Effector CD4-positive, alpha-beta T cell (primary cell): Measurements from ENCODE around the gene DCAF17.

Experiments used
- DNase-seq: peaks from one replicate; pipeline ENCODE4 v3.0.0-alpha.2; 2020
- total RNA-seq: gene quantifications from one replicate; lab custom pipeline; 2026; lab: John Stamatoyannopoulos, UW

The DCAF17 gene
- total RNA-seq: 34.9 reads per million, percentile 60 among the genes with 10 or more reads in this experiment

GRCh38 chr2:171434013-171434989 is at the start of gene DCAF17:
TSS of gene DCAF17 (plus strand) at chr2:171434226. CDS start at chr2:171434578, 352 bp downstream.
- DNase-seq: peak; percentile 92

GRCh38 chr2:171386627-171387026 is 47.4 kb upstream of the DCAF17 start:
- DNase-seq: no peak

GRCh38 chr2:171387052-171387451 is 47.0 kb upstream of the DCAF17 start:
- no peak for DNase-seq

- DNase-seq: no peak
These were observed 44.7 kb upstream of the DCAF17 start for GRCh38 chr2:171389325-171389724.

DNA sequence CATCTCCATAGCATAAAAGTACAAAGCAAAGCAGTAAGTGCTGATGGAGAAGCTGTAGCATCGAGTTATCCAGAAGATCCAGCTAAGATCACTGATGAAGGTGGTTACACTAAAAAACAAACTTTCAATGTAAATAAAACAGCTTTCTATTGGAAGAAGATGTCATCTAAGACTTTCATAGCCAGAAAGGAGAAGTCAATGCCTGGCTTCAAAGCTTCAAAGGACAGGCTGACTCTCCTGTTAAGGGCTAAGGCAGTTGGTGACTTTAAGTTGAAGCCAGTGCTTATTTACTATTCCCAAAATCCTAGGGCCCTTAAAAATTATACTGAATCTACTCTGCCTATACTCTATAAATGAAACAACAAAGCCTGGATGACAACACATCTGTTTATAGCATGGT is 44.2 kb upstream of the DCAF17 start:
- no peak for DNase-seq

- no peak for DNase-seq
These were observed 43.0 kb upstream of the DCAF17 start for GRCh38 chr2:171390941-171391516.

DNA sequence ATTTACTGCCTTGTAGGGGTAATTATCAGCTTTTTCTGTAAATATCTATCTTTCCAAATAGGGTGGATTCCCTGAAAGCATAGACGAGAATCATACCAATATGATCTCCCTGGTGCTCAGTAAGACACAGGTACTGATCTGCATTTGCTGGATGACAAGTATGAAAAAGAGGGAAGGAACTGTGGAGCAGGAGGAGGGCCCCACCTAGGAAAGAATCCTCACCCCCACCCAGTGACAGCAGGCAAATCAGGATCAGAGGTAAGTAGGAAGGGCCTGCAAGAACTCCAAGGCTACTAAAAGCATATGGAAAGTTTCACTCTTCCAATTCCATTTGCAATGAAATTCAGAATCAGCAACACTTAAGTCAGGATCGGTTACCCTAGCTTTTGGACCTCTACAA is 42.5 kb upstream of the DCAF17 start:
- DNase-seq: no peak

DNA sequence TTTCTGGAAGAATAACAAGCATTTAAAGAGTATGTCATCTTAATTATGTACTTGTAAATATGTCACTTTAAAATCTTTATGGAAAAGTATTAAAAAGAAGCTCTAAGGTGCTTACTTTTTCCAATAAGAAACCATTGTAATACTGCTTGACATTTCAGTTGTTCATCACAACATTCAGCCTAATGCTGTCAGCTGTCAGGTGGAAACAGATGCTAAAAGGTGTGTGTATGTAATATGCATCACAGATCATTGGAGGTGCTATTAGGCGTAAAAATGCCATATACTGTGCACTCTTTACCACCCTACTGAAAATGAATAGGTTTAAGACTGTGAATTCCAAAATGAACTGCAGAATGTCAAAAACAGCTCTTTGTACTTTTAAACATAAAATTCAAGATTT is 40.5 kb upstream of the DCAF17 start:
- no peak for DNase-seq

DNA sequence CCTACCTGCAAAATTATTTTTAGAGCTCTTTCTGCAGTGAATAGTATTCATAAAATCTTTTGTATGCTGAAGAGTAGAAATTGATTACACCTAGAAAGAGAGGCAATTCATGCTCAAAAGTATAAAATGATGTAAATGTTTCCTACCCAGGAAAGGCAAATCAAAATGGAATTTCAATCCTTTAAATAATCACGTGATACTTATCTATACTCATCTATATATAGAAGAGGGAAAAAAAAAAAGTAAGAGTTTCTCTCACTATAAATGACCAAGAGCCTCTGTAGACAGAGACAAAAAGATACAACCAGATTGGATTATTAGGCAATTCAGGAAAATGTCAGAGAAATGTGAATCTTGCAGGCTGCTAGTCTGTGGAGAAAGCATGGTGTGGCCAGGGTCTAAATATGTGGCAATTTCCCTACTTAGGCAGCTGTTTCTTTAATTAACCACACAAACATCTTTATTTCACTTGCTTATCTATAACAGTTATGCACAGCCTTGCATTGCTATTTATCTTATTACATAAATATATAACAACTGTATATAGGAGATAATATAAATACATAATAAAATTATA is 39.8 kb upstream of the DCAF17 start:
- DNase-seq: no peak

DNA sequence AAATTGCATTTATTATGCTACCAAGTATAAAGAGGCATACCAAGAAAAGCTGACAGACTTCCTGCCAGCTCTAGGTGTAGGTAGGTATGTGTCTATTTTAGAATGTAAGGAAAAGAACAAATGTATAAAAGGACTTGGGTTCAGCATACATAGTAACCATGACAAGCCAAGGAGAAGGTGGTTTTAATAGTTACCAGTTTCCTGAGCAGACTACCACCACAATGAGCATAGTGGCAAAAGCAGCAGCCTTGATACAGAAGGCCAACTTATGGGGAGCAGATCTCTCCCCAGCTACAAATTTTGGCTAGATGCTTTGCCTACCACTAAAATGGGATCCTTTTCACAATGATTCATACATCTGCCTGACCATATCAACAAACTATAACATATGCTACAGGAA is 34.7 kb upstream of the DCAF17 start:
- no peak for DNase-seq

- DNase-seq: no peak
These were observed 33.6 kb upstream of the DCAF17 start for GRCh38 chr2:171400395-171400794.

GRCh38 chr2:171401947-171402346 is 32.1 kb upstream of the DCAF17 start:
- no peak for DNase-seq

DNA sequence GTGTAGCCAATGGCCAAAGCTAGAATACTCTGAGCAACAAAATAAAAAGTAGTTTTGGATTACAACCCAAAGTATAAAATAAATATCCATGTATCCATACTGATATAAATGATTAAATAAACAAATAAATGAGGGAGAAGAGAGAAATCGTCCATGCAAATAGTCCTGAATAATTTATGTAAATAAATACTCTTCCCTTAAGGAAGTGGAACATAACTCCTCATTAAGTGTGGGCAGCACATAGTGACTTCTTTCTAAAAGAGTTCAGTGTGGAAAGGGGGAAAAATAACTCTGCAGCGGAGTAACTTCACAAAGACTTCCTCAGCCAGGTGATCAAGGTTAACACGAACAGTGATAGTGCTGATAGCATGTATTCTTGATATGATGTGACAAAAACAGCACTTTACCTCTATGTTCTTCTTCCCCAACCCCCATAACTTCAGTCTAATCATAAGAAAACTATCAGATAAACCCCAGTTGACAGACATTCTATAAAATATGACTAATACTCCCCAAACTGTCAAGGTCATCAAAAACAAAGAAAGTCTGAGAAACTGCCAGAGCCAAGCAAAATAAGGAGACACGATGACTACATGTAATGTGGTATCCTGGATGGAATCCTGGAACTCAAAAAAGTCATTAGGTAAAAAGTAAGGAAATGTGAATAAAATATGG is 31.0 kb upstream of the DCAF17 start:
- no peak for DNase-seq

DNA sequence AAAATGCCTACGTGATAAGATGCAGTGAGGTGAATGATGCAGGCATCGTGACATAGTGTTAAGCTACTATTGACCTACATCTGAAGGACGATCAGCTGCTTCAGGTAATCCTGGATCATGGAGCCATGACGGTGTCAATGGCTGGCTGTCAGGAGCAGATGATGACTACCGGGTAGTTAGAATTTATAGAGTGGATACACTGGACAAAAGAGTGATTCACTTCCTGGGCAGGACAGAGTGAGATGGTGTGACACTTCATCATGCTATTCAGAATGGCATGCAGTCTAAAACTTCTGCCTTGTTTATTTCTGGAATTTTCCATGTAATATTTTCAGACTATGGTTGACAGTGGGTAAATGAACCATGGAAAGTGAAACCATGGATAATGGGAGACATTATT is 29.8 kb upstream of the DCAF17 start:
- DNase-seq: no peak

DNA sequence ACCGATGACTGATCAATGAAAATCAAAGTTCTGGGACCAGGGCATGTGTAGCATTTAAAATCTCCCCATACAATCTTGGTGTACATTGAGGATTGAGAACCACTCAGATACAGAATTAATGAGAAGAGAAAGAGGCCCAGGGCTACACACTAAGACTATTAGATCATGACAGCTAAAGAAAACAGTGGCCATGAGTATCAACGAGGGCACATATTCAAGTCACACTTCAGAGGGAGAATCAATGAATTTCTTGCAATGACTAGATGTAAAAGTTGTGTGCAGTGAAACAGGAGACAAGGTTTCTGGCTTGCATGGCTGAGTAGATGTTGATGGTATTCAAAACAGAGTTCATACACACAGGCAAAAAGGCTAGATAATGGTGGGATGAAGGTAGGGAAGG is 29.3 kb upstream of the DCAF17 start:
- DNase-seq: no peak

- no peak for DNase-seq
These were observed 28.5 kb upstream of the DCAF17 start for GRCh38 chr2:171405546-171405945.

DNA sequence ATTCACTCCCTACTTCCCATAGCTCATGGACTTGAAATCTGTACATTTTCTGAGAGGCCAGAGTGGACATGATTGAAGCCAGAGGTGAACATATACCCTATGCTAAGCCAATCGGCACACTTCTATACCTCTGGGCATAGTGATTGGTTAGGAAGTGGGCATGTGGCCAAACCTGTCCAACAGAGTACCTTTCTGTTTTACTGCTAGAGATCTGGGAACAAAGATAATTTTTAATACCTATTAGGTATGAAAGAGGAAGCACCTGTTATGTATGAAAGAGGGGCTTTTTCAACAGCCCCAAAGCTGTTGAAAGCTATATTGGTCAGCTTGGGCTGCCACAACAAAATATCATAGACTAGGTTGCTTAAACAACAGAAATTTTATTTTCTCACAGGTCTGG is 28.0 kb upstream of the DCAF17 start:
- no peak for DNase-seq

GRCh38 chr2:171407030-171407675 is 26.9 kb upstream of the DCAF17 start:
- DNase-seq: no peak

DNA sequence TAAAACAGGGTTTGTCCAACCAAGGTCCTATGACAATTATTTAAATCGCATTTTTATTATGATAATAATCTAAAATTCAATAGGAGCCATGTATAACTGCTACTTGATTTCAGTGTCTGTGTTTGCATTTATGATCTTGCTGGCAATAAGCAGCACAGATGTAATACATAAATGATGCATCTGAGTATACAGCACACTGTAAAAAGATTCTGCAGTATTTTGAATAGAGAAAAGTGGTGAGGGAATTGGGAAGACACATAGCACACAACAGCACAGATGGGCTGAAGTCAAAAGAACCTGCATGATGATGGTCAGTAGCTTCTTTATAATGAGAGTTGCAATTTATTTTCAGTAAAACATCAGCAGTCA is 26.4 kb upstream of the DCAF17 start:
- DNase-seq: no peak

GRCh38 chr2:171409436-171409971 is 24.5 kb upstream of the DCAF17 start:
- DNase-seq: no peak

GRCh38 chr2:171410101-171410500 is 23.9 kb upstream of the DCAF17 start:
- DNase-seq: no peak

GRCh38 chr2:171410624-171411023 is 23.4 kb upstream of the DCAF17 start:
- no peak for DNase-seq
